ENCODE data around the gene CNTROB.
A peak's percentile ranks its signal among the peaks of the same experiment; 100 is the strongest.

CNTROB gene

DNA sequence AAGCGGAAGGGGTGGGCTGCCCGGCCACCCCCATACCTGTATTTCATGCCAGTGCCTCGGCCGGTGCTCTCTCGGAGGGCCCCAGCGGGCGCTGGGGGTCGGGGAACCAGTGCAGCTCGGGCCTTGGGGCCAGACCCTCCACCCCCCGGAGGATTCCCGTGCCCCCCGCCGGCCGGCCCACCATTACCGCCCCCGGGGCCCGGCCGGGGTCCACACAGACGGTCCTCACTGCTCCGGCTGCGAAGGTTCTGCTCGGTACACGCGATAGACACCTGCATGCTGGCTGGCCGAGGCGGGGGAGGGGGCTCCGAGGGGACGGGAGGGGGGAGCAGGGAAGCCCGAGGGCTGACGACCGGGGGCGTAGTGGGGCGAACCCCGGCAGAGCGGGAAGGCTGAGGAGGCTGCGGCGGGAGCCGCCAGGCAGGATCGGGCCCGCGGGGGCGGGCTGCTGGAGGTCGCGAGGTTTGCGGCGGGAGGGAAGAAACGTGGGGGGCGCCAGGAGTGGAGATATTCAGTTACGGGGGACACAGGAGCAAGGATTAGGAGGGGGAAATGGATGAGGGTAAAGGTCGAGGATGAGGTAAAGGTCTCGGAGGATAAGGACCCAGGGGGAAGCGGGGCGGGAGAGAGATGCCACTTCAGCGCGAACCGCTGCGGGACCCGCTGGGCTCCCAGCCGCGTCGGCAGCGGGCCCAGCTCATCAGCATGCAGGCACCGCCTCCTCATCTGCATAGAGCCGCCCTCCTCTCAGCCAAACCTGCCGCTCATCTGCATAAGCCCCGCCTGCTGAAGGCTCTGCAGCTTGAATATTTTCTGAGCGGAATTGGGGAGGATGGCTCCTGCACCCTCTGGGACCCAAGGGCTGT lies 2.6 kb upstream of the CNTROB start, which contains the start of gene KCNAB3:
Gene KCNAB3 (minus strand): TSS at position 699 of the 866 bp plus-strand sequence. CDS start 421 bp downstream, at position 278.
- ChIA-PET CTCF (interaction anchor here (1.1 to 1.4 kb wide), 2 partner anchors 13 to 132 kb away, joined by 3 to 4 read pairs; partner anchors contain the start of gene RNF227), POLR2A (no interaction called here)
- Histone ChIP-seq H3K4me3 (ENCODE audit: control insufficient read depth in 1 of 7, extremely low read depth in 1 of 7, insufficient read depth in 4 of 7, low read depth in 2 of 7, low read length in 6 of 7) (peak within 1 kb of the TSS in 2 of 7 experiments; percentile 52 to 88), H3K27me3 (replicated peaks in 2 of 5; ENCODE audit: control insufficient read depth in 4 of 5, insufficient read depth in 5 of 5, low read length in 4 of 5) (no peaks in the 10 kb centered on the region), H3K9me3 (ENCODE audit: control extremely low read depth in 1 of 5, control insufficient read depth in 4 of 5, insufficient read depth in 2 of 5, low read depth in 1 of 5, low read length in 4 of 5) (no peaks in the 10 kb centered on the region), H3K4me1 (ENCODE audit: control extremely low read depth in 1 of 4, control insufficient read depth in 4 of 4, insufficient read depth in 4 of 4, low read length in 3 of 4) (peaks cover 7 to 35% (median 26%) of the 10 kb centered on the region in 4 experiments), H3K27ac (ENCODE audit: insufficient read depth in 1 of 2, low read depth in 1 of 2, low read length in 2 of 2, poor library complexity in 1 of 2, severe bottlenecking in 2 of 2) (no peak within 1 kb of the TSS), H3K36me3 (ENCODE audit: control insufficient read depth in 4 of 4, insufficient read depth in 4 of 4, low read length in 3 of 4) (peaks cover 0 to 9% (median 4%) of the 10 kb centered on the region in 4 experiments)
- peak in 2 of 3 donors; percentile 56 to 57 for DNase-seq
- WGBS (ENCODE audit: insufficient coverage) = 82% methylated on average over 46 of the region's 67 CpGs

DNA sequence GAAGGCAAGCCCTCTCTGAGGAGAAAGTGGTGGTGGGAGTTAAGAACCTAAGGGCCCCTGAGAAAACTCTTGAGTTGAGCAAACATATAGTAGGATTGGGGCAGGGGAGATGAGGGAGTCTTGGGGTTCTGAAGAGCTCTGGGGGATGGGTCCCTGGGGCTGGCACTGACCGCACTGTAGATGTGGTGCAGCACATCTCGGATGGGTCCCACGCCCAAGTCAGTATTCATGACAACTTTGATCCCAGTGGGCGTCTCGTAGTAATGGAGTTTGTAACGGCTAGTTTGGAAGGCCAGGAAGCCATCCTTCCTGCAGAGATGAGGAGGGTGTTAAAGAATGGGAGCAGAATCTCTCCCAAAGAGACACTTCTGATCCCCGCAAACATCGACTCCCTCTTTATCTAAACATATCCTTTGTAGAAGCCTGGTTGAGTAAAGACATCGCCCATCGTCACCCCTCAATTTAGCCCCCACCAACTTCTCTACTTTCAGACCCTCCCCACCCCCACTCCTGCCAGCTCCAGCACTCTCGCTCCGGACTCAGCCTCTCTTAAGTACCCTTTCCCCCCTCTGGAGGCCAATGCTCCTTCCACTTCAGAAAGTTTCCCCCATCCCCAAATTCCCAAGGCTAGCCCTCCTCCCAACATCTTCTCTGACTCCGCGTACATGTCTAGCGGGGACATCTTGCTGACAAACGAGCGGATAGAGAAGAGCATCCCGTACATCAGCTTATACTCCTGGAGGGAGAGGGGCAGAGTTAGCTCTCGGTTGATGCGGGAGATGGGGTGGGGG lies 970 bp upstream of the CNTROB start:
- Histone ChIP-seq H3K4me3 (ENCODE audit: control insufficient read depth in 1 of 7, extremely low read depth in 1 of 7, insufficient read depth in 4 of 7, low read depth in 2 of 7, low read length in 6 of 7) (peak overlapping the region; percentile 50 to 98 (median 88)), H3K9me3 (ENCODE audit: control extremely low read depth in 1 of 5, control insufficient read depth in 4 of 5, insufficient read depth in 2 of 5, low read depth in 1 of 5, low read length in 4 of 5) (no peaks in the 10 kb centered on the region), H3K4me1 (ENCODE audit: control extremely low read depth in 1 of 4, control insufficient read depth in 4 of 4, insufficient read depth in 4 of 4, low read length in 3 of 4) (peaks cover 7 to 37% (median 24%) of the 10 kb centered on the region in 4 experiments), H3K36me3 (ENCODE audit: control insufficient read depth in 4 of 4, insufficient read depth in 4 of 4, low read length in 3 of 4) (peaks cover 2 to 22% (median 15%) of the 10 kb centered on the region in 4 experiments), H3K27me3 (replicated peaks in 2 of 5; ENCODE audit: control insufficient read depth in 4 of 5, insufficient read depth in 5 of 5, low read length in 4 of 5) (no peaks in the 10 kb centered on the region), H3K27ac (ENCODE audit: insufficient read depth in 1 of 2, low read depth in 1 of 2, low read length in 2 of 2, poor library complexity in 1 of 2, severe bottlenecking in 2 of 2) (peak overlapping the region; percentile 59 to 97)
- CTCF ChIA-PET = interaction anchor here (0.6 to 5.2 kb wide), 12 partner anchors 9 to 150 kb away, joined by 3 to 36 read pairs (median 4); partner anchors contain the start of gene RNF227
- WGBS (ENCODE audit: insufficient coverage) = 60% methylated on average over 7 of the region's 20 CpGs
- POLR2A ChIA-PET = interaction anchor here (0.6 to 3.0 kb wide), 6 partner anchors 9 to 453 kb away, joined by 3 to 13 read pairs (median 4); partner anchors contain the start of gene RNF227
- DNase-seq = no peak

DNA sequence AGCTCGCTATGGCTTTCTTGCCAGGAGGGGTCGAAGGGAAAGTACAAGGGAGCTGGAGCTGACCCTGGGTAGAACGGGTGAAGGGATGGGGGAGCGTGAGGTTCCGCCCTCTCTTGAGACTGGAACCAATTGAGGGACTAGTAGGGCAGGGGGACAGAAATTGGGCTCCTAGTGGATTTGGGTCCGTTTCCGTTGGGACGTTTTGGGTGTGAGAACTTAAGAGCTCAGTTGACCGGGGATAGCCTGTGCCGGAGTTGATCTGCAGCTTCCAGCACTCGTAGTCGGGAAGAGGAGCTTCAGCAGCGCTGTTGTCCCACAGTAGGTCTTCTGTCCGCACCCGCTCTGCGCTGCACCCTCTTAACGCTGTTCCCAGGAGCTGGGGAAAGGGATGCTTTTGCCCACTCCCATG lies 481 bp downstream of the CNTROB start:
- under 1% methylated on average over 17 of the region's 17 CpGs for WGBS (ENCODE audit: insufficient coverage)
- ChIA-PET CTCF (interaction anchor here (0.8 to 5.2 kb wide), 25 partner anchors 10 to 277 kb away, joined by 3 to 36 read pairs (median 5); partner anchors contain the start of gene RNF227), POLR2A (interaction anchor here (0.7 to 3.0 kb wide), 9 partner anchors 10 to 698 kb away, joined by 3 to 13 read pairs (median 4); partner anchors contain the start of gene RNF227)
- DNase-seq = no peak
- peaks cover 7 to 37% (median 24%) of the 10 kb centered on the region in 4 experiments for H3K4me1 ChIP-seq (ENCODE audit: control extremely low read depth in 1 of 4, control insufficient read depth in 4 of 4, insufficient read depth in 4 of 4, low read length in 3 of 4)
- no peaks in the 10 kb centered on the region for H3K27me3 ChIP-seq (replicated peaks in 2 of 5; ENCODE audit: control insufficient read depth in 4 of 5, insufficient read depth in 5 of 5, low read length in 4 of 5)
- H3K27ac ChIP-seq (ENCODE audit: insufficient read depth in 1 of 2, low read depth in 1 of 2, low read length in 2 of 2, poor library complexity in 1 of 2, severe bottlenecking in 2 of 2) = peak overlapping the region; percentile 92 to 97
- peaks cover 5 to 33% (median 22%) of the 10 kb centered on the region in 4 experiments for H3K36me3 ChIP-seq (ENCODE audit: control insufficient read depth in 4 of 4, insufficient read depth in 4 of 4, low read length in 3 of 4)
- H3K9me3 ChIP-seq (ENCODE audit: control extremely low read depth in 1 of 5, control insufficient read depth in 4 of 5, insufficient read depth in 2 of 5, low read depth in 1 of 5, low read length in 4 of 5) = no peaks in the 10 kb centered on the region
- H3K4me3 ChIP-seq (ENCODE audit: control insufficient read depth in 1 of 7, extremely low read depth in 1 of 7, insufficient read depth in 4 of 7, low read depth in 2 of 7, low read length in 6 of 7) = peak overlapping the region; percentile 50 to 98 (median 88)

DNA sequence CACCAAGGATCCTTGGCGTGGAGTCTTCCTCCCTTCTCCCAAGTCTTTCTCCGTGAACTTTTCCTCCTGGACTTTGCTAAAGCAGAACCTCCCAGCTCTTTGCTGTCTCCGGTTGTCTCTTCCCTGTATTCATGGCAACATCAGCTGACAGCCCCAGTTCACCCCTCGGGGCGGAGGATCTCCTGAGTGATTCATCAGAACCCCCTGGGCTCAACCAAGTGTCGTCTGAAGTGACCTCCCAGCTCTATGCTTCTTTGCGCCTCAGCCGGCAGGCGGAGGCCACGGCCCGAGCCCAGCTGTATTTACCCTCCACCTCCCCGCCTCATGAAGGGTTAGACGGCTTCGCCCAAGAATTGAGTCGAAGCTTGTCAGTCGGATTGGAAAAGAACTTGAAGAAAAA lies 943 bp downstream of the CNTROB start:
- H3K27ac ChIP-seq (ENCODE audit: insufficient read depth in 1 of 2, low read depth in 1 of 2, low read length in 2 of 2, poor library complexity in 1 of 2, severe bottlenecking in 2 of 2) = peak overlapping the region; percentile 92 to 97
- peak; percentile 82 to 88 (median 85) for DNase-seq
- ChIA-PET POLR2A (interaction anchor here (1.3 to 3.0 kb wide), 4 partner anchors 11 to 17 kb away, joined by 3 to 13 read pairs (median 5); partner anchors contain the start of gene RNF227), CTCF (interaction anchor here (0.7 to 5.2 kb wide), 25 partner anchors 11 to 277 kb away, joined by 3 to 36 read pairs (median 5); partner anchors contain the start of gene RNF227)
- no peaks in the 10 kb centered on the region for H3K27me3 ChIP-seq (replicated peaks in 2 of 5; ENCODE audit: control insufficient read depth in 4 of 5, insufficient read depth in 5 of 5, low read length in 4 of 5)
- WGBS (ENCODE audit: insufficient coverage) = 19% methylated on average over 16 of the region's 16 CpGs
- peak overlapping the region; percentile 50 to 98 (median 88) for H3K4me3 ChIP-seq (ENCODE audit: control insufficient read depth in 1 of 7, extremely low read depth in 1 of 7, insufficient read depth in 4 of 7, low read depth in 2 of 7, low read length in 6 of 7)
- no peaks in the 10 kb centered on the region for H3K9me3 ChIP-seq (ENCODE audit: control extremely low read depth in 1 of 5, control insufficient read depth in 4 of 5, insufficient read depth in 2 of 5, low read depth in 1 of 5, low read length in 4 of 5)
- peaks cover 5 to 32% (median 22%) of the 10 kb centered on the region in 4 experiments for H3K36me3 ChIP-seq (ENCODE audit: control insufficient read depth in 4 of 4, insufficient read depth in 4 of 4, low read length in 3 of 4)
- H3K4me1 ChIP-seq (ENCODE audit: control extremely low read depth in 1 of 4, control insufficient read depth in 4 of 4, insufficient read depth in 4 of 4, low read length in 3 of 4) = peaks cover 7 to 37% (median 24%) of the 10 kb centered on the region in 4 experiments

DNA sequence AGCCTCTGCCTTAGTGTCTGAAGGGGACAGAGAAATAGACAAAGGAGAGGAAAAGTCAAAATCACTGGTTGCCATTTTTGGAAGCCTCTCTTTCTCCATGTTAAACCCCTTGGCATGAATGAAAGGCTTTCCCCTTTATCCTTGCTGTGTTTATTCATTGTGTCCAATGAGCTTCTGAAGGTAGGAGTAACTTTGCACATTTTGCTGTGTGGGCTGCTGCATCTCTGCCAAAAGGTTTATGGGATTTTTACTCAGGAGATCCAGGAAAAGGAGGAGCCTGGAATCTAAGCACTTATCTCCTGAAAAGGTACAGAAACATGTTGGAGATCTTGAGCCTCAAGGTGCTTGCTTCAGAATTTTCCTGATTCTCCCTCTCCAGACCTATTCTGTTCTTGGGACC lies 3.9 kb downstream of the CNTROB start:
- peaks cover 7 to 33% (median 21%) of the 10 kb centered on the region in 4 experiments for H3K4me1 ChIP-seq (ENCODE audit: control extremely low read depth in 1 of 4, control insufficient read depth in 4 of 4, insufficient read depth in 4 of 4, low read length in 3 of 4)
- CTCF ChIA-PET = interaction anchor here (0.7 to 5.2 kb wide), 7 partner anchors 8 to 123 kb away, joined by 3 to 36 read pairs (median 5); partner anchors contain the start of gene RNF227
- no peak overlapping the region for H3K27ac ChIP-seq (ENCODE audit: insufficient read depth in 1 of 2, low read depth in 1 of 2, low read length in 2 of 2, poor library complexity in 1 of 2, severe bottlenecking in 2 of 2)
- POLR2A ChIA-PET = no interaction called here
- no peak for DNase-seq
- no peaks in the 10 kb centered on the region for H3K27me3 ChIP-seq (replicated peaks in 2 of 5; ENCODE audit: control insufficient read depth in 4 of 5, insufficient read depth in 5 of 5, low read length in 4 of 5)
- peaks cover 10 to 50% (median 44%) of the 10 kb centered on the region in 4 experiments for H3K36me3 ChIP-seq (ENCODE audit: control insufficient read depth in 4 of 4, insufficient read depth in 4 of 4, low read length in 3 of 4)
- no peaks in the 10 kb centered on the region for H3K9me3 ChIP-seq (ENCODE audit: control extremely low read depth in 1 of 5, control insufficient read depth in 4 of 5, insufficient read depth in 2 of 5, low read depth in 1 of 5, low read length in 4 of 5)
- H3K4me3 ChIP-seq (ENCODE audit: control insufficient read depth in 1 of 7, extremely low read depth in 1 of 7, insufficient read depth in 4 of 7, low read depth in 2 of 7, low read length in 6 of 7) = no peak overlapping the region

DNA sequence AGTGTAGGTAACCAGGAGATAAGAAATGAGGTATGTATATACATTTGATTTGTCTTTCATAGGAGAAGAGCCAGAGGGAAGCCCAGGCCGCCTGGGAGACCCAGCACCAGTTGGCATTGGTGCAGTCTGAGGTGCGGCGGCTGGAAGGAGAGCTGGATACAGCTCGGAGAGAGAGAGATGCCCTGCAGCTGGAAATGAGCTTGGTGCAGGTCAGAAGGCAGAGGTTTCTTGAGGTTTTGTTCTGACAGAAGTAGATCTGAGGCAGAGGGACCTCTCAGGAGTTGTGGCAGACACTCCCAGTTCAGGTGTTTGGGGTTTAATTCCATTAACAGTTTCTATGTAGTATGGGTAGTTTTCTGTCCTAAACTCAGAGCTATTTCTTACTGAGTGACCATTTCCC lies 8.0 kb downstream of the CNTROB start:
- Histone ChIP-seq H3K4me3 (ENCODE audit: control insufficient read depth in 1 of 7, extremely low read depth in 1 of 7, insufficient read depth in 4 of 7, low read depth in 2 of 7, low read length in 6 of 7) (no peak overlapping the region), H3K27me3 (replicated peaks in 2 of 5; ENCODE audit: control insufficient read depth in 4 of 5, insufficient read depth in 5 of 5, low read length in 4 of 5) (no peaks in the 10 kb centered on the region), H3K36me3 (ENCODE audit: control insufficient read depth in 4 of 4, insufficient read depth in 4 of 4, low read length in 3 of 4) (peaks cover 18 to 80% (median 64%) of the 10 kb centered on the region in 4 experiments), H3K4me1 (ENCODE audit: control extremely low read depth in 1 of 4, control insufficient read depth in 4 of 4, insufficient read depth in 4 of 4, low read length in 3 of 4) (no peaks in the 10 kb centered on the region), H3K27ac (ENCODE audit: insufficient read depth in 1 of 2, low read depth in 1 of 2, low read length in 2 of 2, poor library complexity in 1 of 2, severe bottlenecking in 2 of 2) (no peak overlapping the region), H3K9me3 (ENCODE audit: control extremely low read depth in 1 of 5, control insufficient read depth in 4 of 5, insufficient read depth in 2 of 5, low read depth in 1 of 5, low read length in 4 of 5) (no peaks in the 10 kb centered on the region)
- no peak for DNase-seq
- ChIA-PET POLR2A (no interaction called here), CTCF (interaction anchor here (0.9 to 3.4 kb wide), 7 partner anchors 8 to 103 kb away, joined by 3 to 13 read pairs (median 3); partner anchors contain the start of genes CNTROB and TRAPPC1)
- 98% methylated on average over 4 of the region's 4 CpGs for WGBS (ENCODE audit: insufficient coverage)

All from common myeloid progenitor, CD34-positive (primary cell).